Fibroblast of villous mesenchyme (primary cell): Measurements from ENCODE around the gene DHX15. TPM values are rescaled to one million over a fixed set of nuclear protein-coding genes. Genes with fewer than 3 reads are reported as not detected.

Source experiments
- DNase-seq: peaks from one replicate; pipeline ENCODE4 v3.0.0-alpha.2; 2010; ENCODE audit warnings: low read depth
- H3K4me3 ChIP-seq: 2 replicates; pipeline ENCODE4 v1.5.1; 2011; ENCODE audit warnings: low read depth, mild to moderate bottlenecking, low read length
- total RNA-seq: library from RNA; depleted of rRNA; stranded (reverse); fragments of >200 nt; gene quantifications from 2 replicates; pipeline ENCODE4 v1.2.3, GENCODE V29; 2012
- TF ChIP-seq, protein P1 (sequence below): IDR thresholded peaks from 2 replicates; pipeline ENCODE4 v1.5.1; 2012; ENCODE audit warnings: low read depth, mild to moderate bottlenecking, low read length; ENCODE audit not compliant: insufficient read depth

Gene DHX15
- total RNA-seq, 1 donor: 180 TPM

DNA sequence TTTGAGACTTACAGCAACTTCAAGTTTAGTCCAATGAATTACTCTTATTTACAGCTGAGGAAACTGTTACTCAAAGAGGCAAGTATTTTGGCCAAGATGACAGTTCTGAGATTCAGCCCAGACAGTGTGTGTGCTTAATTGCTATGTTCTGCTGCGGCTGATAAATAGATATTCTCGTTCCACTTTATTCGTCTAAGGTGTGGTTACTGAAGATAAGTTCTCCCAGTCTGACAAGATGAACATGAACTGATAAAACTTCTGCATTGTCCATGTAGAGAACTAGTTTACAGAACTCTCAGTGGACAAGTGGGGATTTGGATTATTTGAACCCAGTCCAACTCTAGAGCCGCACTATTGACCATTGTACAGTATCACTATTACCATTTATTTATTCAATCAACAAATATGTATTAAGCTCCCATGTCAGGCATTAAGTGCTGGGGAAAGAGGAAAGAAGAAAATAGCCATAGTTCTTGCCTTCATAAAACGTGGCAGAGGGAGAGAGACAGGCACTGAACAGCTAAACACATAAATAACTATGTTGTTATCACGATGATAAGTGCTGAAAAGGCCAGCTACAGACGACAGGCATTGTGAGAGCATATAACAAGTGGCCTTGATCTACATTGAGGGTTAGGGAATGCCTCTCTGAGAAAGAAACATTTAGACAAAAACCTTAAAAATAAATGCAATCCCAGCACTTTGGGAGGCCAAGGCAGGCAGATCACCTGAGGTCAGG lies 4.0 kb upstream of the DHX15 start:
- no peak overlapping the region for H3K4me3 ChIP-seq
- no peak for DNase-seq
- TF ChIP-seq, protein P1, sequence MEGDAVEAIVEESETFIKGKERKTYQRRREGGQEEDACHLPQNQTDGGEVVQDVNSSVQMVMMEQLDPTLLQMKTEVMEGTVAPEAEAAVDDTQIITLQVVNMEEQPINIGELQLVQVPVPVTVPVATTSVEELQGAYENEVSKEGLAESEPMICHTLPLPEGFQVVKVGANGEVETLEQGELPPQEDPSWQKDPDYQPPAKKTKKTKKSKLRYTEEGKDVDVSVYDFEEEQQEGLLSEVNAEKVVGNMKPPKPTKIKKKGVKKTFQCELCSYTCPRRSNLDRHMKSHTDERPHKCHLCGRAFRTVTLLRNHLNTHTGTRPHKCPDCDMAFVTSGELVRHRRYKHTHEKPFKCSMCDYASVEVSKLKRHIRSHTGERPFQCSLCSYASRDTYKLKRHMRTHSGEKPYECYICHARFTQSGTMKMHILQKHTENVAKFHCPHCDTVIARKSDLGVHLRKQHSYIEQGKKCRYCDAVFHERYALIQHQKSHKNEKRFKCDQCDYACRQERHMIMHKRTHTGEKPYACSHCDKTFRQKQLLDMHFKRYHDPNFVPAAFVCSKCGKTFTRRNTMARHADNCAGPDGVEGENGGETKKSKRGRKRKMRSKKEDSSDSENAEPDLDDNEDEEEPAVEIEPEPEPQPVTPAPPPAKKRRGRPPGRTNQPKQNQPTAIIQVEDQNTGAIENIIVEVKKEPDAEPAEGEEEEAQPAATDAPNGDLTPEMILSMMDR: no peak

DNA sequence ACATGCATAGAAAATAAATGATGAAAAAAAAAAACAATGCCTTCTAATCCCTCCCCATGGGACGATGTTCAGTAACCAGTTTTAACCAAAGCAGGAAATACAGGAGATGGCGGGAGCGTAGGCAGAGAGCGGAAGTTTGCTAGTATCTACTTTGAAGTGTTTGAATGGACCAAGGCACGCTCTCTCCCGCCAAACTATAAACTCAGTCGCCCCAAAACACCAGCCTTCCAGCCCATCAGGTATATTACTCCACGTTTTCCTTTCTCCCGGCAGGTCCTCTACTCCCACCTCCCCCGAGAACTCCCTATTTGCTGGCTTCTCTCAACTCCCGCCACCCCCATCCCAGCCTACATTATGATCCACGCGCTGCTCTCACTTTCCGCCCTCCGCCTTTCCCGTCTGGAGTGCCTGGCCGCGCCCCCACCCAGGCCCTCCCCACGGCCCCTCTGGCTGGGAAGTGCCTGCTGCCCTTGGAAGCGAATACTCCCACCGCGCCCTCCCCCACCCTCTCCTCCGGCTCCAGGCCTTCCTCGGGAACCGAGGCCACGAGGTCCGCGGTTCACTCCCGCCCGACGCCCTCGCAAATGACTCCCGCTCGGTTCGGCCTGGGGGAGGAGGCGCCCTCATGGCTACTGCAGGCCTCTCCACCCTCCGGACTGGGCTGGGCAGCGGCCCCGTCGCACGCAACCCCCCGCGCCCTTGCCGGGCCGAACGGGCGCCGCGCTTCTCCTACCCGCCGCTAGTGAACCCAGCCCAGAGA lies 723 bp downstream of the DHX15 start:
- peak overlapping the region; percentile 99 for H3K4me3 ChIP-seq
- TF ChIP-seq, protein P1: no peak
- peak; percentile 52 for DNase-seq

DNA sequence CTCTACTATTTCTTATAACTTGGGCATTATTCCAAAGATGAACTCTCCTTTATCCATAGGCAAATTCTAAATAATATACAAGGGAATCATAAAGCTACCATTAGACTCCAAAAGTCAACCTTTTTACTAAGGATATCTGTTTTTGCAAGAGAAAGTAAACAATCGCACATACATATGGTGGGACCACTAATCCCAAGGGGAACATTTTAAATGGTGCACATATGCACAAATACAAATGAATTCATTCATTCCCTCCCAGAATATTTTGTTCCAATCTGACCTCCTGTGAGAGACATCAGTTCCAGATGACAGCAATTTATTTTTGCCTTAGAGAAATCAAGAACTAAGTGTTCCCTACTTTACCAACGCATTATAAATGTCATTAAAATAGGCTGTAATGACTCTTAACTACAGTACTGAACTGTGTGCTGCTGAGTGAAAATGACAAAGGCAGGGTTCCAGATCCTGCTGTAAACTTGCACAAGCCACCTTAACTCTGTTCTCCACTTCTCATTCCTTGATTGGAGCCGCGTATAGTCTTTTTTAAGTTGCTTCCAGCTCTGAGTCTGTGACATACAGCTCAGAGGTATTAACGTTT lies 2.0 kb downstream of the DHX15 start:
- H3K4me3 ChIP-seq: peak overlapping the region; percentile 99
- TF ChIP-seq, protein P1: no peak
- DNase-seq: no peak

DNA sequence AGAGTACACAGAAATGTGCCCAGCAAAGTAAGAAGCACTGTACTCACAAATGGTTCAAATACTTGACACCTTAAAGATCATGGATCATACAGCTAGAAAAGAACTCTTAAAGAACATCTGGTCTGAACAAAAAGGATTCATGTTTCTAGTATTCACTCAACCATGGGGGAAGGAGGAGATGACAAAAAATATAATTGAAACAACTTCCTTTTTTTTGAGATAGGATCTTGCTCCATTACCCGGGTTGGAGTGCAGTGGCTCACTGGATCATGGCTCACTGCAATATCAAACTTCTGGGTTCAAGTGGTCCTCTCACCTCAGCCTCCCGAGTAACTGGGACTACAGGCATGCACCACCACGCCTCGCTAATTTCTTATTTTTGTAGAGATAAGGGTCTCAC lies 6.0 kb downstream of the DHX15 start:
- no peak overlapping the region for H3K4me3 ChIP-seq
- TF ChIP-seq, protein P1: no peak

DNA sequence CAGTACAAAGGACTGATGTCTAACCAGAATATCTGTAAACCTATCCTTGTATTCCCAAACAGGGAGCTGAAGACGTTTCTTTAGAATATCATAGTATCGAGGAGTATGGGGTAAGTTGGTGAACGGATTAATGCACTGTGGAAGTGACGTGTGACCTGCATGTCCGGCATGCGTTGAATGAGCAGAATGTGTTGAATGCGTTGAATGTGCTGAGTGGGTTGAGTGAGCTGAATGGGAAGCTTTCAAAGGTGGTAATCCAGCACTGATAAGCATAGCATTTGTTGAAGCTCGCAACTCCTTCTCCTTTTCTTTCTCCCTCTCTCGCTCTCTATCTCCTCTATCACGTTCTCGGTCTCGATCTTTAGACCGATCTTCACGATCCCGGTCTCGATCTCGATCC lies 8.1 kb downstream of the DHX15 start:
- DNase-seq: no peak
- TF ChIP-seq, protein P1: no peak
- no peak overlapping the region for H3K4me3 ChIP-seq

More for the DNA sequence above, 6.0 kb downstream of the DHX15 start:
- no peak for DNase-seq

DNA sequence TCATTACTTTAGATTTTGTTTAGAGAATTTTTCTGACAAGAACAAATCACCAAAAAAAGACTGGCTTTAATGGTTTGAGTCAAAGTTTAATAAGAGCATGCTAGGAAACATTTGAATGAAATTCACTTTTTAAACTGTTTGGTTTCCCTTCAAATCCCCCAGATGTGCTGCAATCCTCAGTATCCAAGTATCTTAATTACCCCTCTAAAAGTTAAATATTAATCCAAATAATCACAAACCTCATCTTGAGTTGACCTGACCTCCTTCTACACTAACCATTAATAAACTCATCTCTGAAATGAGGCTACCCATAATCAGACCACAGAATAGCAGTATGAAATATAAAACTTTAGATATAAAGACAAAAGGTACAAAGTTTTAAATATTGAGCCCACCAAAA lies 10.1 kb downstream of the DHX15 start:
- TF ChIP-seq, protein P1: no peak
- H3K4me3 ChIP-seq: no peak overlapping the region
- DNase-seq: no peak
